ENCODE measurements around the gene DLL1.
A peak's percentile ranks its signal among the peaks of the same experiment; 100 is the strongest.
"Not testable (repeated sequence)": the region's sequence is repeated elsewhere in the genome, so short reads cannot be mapped to it uniquely, and the experiment has no call there.

The DLL1 gene

DNA sequence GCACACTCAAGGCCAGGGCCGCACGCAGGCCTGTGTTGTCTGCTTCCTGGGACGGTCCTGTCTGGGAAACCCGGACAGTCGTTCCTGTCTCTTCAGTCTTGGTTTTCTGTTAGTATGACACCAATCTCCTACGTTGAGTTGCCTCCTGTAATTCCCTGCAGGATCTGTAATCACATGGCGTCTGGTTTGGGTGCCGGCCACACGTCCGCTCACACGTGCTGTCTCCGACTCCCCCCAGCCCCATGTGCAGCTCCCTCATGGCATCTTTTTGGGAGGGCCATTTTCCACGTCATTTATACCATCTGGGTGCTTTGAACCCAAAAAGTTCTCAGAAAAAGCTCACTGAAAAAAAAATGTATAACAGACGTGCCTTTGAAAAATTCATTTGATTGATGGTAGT is 23.2 kb downstream of the DLL1 start:
- DNase-seq: no peak

DNA sequence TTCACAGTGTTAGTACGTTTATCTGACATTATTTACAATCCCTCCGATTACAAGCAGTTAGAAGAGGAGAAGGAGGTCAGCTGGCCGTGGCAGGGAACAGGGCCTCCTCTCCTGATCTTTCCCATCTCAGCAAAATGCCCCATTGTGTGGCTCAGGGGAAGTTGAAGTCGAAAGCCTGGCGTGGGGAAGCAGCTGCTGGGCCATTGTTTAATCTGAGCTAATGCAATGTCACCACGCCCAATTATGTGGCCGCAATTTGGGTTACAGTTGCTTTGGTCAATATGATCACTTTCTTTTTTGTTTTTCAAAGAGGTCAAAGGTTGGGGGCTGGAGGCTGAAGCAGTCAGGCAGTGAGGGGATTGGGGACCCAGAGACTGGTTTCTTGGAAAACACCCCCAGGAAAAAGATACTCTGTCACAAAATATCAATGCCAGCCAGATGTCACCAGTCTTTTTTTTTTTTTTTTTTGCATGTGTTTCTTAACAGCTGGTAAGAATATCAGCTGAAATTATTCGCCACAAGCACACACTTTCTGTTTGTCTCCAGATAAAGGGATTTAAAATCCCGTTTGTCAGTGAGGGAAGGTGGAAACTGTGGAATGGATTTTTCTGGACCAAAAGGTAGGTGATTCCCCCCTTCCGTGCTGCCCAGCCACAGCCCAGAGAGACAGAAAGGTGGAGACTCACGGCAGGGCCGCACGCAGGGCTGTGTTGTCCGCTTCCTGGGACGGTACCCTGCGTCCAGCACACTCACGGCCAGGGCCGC is 24.6 kb downstream of the DLL1 start:
- DNase-seq: peak; percentile 50 to 74 (median 65)

DNA sequence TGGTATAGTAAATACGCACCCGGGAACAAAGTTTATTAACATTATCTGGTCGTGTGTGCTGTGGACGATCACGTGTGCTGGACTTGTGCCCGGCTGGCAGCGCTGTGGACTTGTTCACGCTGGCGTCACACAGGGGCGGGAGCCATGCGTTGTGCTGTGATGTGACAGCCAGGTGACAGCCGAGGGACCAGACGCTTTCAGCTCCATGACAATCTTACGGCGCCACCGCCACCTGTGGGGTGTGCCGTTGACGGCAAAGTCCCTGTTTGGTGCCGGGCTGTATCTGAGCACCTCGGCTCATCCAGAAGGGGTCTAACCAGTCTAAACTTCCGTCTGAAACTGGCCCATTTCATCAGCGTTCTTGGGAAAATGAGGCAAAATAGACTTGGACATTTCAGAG is 25.2 kb downstream of the DLL1 start:
- no peak for DNase-seq

DNA sequence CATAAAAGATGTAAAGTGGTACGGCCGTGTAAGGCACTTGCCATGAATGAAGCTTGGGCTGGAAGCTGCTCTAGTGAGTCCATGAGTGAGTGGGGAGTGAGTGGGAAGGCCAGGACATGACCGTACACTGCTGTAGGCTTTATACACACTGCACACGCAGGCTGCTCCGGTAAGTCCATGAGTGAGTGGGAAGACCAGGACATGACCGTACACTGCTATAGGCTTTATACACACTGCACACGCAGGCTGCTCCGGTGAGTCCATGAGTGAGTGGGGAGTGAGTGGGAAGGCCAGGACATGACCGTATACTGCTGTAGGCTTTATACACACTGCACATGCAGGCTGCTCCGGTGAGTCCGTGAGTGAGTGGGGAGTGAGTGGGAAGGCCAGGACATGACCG is 26.2 kb downstream of the DLL1 start:
- not testable (repeated sequence) for DNase-seq

DNA sequence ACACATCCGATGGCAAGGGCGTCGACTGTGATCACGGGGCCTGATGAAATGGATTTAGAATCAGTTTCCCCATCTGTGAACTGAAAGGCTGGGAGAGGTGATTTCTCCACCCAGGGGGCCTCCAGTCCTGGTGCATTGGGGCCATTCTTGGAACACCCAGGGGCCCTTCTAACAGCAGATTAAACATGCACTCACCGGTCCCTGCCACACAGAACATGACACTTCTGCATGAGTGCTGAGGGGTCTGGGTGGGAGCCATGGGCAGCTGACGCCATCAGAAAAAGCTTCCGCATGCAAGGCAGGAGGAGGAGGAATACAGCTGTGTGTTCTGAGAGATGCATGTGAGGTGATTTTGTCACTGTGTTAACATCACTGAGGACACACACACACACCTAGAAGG is 26.8 kb downstream of the DLL1 start:
- no peak for DNase-seq

DNA sequence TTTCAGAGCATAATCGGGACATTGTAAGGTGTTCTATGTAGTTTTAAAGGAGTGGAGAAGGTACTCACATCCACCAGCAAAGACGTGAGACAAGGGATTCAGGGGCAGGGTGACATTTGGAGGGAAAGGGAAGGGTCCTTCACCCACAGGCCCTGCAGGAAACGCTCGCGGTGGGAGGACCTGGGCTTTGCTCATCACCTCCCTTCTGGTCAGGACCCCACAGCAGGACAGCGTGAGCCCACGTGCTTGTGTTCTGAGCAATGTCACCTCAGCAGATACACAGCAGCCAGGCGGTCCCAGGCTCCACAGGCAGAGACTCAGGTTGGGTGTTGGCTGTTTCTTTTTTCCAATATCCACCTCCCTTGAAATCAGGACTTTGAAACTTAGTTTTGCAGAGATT is 27.5 kb downstream of the DLL1 start:
- DNase-seq: no peak

DNA sequence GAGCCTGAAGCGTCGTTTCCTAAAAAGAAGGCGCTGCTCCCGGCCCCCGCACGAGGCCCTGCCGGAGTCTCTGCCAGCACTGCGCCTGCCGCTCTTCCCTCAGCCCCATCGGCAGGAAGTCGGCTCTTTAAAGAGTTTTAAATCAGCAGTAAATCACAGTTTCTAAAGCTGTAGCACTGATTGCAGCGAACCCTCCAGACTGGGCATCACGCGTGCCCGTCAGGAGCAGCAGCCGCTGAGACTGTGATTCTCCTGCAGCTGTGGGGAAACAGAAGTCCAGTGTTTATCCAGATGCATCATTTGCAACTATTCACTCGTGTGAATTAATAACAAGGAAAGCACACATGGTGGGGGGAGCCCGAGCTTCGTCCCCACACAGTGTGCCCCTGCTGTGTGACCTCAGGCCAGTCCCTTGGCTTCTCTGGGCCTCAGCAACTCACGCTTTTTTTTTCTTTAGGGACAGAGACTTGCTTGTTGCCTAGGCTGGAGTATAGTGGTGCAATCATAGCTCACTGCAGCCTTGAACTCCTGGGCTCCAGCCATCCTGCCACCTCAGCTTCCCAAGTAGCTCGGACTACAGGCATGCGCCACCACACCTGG is 28.3 kb downstream of the DLL1 start:
- no peak for DNase-seq

DNA sequence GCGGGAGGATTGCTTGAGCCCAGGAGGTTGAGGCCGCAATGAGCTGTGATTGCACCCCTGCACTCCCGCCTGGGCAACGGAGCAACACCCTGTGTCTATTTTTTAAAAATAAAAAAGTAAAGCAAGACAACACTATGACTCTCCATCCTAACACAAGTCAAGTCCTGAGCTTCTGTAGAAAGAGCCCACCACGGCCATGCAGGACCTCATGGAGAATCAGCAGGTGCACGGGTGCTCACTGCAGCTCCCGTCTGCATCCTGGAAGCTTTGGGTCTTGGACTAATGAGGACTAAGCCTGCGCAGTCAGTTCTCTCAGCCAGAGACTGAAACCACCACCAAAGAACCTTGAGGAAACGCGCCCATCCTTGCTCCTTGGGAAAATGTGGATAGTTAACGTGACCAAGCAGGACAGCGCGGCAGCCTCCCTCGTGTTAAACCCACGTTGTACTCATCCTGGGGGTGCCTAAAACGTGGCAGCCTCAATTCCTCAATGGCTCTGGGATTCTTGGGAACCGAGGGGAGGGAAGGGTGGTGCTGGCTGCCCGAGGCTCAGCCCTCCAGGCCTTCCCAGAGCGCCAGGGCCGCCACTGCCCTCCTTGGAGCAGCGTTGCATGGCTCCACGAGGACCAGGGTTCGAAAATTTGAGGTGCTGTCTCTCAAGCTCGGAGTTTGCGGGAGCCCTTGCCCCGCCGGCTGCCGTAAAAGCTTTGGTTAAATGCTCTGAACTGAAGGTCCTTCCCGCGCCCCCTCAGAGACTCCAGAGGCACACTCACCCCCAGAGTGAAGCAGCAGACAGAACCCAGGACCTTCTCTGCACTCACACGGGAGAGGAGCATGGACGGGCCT is 29.0 kb downstream of the DLL1 start:
- DNase-seq: no peak

DNA sequence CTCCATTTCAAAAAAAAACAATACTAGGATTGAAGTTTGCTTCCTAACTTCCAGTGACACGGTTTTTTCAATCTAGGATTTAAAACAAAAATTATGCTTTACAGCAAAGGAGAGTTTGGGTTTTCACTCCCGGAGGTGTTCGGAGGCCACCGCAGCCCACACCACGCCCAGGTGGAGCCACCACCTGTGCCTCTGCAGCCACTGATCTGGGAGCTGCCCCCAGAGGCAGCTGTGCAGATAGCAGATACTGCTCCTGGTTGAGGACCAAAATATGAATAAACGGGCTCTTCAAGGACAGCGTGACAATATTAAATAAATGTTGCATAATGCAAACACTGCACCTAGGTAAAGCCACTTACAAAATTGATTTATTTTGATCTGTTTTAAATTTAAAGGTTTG is 30.2 kb downstream of the DLL1 start:
- no peak for DNase-seq

DNA sequence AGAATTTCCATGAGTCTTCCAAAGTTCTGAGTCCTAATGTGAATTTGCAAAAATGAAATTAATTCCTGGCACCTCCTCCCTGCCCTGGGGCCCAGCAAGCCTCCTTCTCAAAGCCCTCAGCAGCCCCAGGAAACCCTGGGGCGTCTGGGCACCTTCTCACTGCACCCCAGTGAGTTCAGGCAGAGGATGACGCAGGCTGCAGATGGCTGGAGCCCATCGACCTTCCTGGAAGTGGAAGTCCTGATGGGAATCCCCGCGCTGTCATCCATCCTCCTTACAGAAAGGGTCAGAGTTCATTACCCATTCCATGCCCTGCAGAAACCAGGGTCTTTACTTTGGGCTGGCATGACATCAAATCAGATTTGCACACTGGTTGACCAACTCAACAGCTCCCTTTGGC is 31.6 kb downstream of the DLL1 start:
- no peak for DNase-seq

DNA sequence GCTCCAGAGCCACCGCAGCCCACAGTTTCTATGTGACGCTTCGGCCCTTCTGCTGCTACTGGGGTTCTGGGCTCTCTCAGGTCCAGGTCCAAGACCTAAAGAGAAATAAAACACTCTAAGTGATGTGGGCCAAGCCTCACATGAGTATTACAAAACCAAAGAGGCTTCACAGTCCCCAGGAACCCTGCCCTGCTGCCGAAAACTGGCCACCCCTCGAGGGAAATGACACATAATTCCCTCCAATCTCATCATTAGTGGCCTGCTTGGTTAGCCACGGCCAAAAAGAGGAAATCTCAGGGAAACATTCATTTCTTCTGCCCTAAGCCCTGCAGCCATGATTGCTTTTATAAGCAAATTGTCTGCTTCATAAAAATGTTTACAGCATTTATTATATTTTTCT is 32.5 kb downstream of the DLL1 start:
- peak; percentile 24 to 44 (median 34) for DNase-seq

DNA sequence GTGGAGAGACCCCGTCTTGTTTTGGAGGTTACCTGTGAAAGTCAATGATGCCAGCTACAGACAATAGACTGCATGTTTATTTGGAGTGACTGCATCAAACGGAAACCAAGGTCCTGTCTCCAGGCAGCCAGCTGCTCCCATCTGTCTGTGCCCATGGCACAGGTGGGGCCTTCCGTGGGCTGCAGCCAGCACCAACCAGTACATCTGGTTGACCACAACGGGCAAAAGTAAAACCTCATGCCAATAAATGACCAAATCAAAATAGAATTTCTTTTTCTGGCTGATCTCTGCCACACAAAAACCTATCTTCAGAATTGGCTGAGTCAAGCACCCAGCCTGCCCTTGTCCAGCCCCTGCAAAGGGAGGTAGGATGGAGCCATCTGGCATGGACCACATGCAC is 33.5 kb downstream of the DLL1 start:
- no peak for DNase-seq

DNA sequence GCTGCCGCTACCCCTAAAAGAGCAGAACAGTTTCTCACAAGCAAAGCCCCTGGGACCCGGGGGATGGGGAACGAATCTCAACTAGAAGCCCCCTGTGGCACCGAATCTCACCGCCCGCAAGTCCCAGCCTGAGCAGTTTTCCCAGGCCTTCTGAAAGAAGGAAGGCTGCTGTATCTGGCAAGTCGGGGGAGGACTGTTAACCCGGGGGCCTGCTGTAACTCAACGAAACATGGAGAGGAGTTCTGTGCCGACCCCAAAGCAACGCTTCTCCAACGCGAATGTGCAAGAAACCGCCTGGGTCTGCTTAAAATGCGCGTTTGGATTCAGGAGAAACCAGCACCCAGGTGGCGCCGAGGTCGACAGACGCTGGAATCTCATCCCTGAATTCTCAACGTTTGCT is 34.2 kb downstream of the DLL1 start:
- DNase-seq: no peak

DNA sequence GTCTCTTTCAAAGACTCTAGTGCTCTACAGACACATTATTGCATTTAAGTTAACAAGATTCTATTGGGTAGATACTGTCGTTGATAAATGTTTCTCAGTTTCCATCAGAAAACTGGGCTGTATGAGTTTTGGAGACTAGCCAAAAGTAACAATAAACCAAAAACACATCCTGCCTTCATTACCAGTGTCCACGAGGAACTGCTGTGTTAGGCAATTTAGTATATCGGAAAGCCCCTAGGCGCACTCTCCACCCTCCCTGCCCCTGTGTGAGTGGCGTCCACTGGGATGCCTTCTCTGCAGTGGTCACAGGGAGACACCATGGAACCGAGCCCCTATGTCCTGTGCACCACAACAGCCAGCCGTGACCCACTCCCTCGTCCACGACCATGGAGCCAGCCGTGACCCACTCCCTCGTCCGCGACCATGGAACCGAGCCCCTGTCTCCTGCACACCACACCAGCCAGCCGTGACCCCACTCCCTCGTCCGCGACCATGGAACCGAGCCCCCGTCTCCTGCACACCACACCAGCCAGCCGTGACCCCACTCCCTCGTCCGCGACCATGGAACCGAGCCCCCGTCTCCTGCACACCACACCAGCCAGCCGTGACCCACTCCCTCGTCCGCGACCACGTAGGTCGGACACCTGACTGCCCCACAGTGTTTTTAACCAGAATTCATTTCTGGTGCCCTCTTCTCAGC is 35.3 kb downstream of the DLL1 start:
- peak in 1 of 4 experiments; percentile 15 for DNase-seq

DNA sequence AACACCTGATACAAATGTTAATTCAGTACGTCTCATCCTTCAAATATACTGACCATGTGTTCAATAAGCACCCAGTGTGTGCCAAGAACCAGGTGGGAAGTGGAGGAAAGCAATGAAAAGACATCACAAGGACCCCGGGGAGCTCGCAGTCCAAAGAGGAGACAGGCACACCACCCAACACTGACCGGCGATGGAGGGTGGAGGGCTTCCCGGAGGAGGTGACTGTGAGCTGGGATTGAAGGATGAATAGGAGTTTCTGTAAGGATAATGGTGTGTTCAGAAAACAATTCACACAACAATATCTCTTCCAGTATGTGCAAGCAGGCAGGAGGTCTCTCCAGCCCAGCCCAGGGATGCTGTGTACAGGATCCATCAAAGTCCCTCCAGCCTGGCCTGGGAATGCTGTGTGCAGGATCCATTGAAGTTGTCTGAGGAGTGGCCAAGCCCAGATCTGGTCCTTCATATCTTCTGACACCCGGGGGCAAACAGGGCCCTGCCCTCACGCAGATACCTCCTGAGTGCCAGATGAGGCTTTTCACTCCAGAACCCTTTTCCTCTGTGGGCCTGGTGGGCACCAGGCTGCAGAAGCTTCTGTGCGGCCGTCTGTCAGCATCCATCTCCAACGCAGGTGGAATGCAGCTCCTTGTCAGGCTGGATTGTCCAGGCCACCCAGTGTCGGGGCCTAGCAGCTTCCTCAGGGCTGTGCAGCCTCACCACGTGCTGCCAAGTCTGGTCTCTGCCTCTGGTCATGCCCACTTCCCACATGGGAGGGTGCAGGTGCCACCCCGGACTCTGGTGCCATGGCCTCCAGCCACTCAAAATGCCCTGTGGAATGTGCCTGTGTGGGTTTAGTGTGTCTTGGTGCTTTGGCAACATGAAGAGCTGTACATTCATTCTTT is 36.3 kb downstream of the DLL1 start:
- no peak for DNase-seq

DNA sequence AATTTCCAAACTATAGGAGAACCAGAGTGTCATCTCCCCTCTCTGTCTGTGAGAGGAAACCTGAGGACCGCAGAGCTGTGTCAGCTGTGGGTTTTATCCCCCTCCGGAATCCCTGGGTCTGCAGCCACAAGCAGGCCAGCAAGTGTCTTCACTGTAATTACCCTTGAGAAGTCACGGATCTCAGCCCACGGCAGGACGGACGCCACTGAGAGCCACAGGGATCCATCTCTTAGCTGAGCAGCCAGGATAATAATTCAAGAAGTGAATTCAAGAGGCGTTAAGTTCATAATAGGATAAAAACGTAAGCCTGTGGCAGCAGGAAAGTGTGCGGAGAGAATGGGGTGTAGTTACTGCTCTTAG is 37.0 kb downstream of the DLL1 start:
- no peak for DNase-seq

DNA sequence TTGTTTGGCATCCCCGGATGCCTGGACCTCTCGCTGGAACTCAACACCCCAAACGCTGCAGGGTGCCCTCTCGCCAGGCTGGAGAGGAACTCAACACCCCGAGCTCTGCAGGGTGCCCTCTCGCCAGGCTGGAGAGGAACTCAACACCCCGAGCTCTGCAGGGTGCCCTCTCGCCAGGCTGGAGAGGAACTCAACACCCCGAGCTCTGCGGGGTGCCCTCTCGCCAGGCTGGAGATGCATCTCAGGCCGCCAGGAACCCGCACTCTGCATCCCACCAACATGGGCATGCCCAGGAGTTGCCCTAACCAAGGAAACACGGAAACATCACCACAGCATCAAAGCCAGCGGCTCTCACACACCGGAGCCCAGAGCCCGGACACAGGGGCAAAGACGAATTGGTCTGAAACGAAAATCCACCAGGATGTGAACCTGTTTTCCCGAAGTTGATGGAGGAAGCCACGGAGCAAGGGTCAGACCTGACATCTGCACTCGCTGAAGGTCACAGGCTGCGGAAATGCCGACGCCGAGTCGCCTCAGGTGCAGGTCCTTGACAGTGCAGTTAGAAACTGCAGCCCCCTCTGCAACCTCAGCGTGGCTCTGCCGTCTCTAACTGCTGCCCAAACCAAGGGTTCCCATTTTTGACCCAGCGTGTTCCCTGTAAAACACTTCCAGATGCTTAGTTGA is 37.5 kb downstream of the DLL1 start:
- DNase-seq: no peak

DNA sequence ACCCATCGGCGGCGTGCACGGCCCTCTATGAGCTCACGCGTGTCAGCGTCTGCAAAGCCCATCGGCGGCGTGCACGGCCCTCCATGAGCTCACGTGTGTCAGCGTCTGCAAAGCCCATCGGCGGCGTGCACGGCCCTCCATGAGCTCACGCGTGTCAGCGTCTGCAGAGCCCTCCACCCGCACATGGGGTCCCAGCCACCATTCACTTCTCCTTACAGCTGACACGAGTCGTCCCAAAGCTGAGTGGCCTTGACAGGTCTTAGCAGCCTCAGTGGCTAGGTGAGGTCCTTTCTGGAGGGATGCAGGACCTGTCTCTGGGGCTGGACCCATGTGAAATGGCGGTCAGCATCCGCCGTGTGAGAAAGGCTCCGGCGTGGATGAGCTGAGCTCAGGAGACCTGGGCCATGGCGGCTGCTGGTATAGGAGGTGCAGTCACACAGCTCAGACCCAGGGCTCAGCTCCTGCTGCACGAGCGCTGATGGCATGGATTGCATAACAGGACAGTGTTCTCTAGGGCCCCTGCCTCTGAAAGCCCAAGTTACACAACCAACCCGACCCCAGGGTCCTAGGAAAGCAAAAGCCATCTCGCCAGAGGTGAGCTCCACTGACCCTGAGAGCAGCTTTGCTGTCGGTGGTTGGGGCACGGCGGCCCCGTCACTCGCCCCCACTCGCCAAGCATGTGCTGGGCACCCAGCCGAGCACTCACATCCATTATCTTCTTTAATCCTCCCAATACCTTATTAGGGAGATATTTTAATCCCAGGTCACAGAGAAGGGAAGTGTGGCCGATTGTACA is 38.9 kb downstream of the DLL1 start:
- no peak for DNase-seq

DNA sequence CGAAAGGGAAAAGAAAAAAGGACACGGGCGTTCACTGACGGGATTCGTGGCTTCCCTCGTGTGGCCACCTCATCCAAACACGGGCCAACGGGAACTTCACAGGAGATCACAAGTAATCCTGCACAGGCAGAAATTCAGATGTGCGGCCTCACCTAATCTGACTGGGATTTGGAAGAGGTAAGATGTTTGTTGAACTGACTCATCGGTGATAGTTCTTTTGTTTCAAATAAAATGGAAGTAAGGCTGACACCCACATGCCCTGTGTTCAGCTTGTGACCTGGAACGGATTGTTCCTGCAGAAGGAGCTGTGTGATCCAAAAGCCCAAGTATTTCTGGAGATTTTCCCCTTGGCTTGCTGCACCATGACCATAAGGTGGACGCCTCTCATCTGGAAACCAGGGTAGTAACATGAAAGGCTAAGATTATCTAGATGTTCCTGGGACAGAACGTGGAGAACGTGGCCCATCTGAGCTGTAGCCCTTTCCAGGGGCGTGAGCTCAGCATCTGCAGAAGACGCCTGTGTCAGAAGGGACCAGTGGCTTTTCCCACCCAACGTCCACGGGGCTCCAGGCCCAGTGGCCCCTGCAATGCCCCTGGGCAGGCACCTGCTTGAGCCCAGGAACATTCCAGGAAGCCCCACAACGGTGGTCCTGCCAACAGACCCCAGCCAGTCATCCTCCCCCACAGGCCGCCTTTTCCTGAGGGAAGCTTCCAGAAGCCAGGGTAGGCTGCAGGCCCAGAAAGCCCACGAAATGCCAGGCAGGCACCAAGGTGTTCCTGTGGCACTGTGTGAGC is 39.7 kb downstream of the DLL1 start:
- no peak for DNase-seq

DNA sequence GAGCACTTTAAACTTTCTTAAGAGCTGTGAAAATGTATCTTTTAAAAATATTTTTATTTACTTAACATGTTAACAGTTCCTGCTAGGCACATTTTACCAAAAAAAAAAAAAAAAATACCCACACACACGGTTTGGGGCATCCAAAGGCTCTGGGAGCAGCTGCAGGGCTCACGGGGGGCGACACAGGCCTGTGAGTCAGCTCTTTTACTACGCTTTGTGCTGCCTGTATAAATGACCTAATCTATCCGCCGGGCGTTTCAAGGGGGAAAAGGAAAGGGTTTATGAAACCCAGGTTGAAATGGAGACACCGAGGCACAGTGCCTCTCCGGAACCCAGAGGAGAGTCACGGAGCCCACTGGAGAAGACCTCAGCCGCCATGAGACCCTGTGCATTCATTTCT is 40.4 kb downstream of the DLL1 start:
- DNase-seq: no peak

Measured in suppressor macrophage (primary cell).